SKM-1 treated with dmso at 0.1 percent for 144 hours (cell line): Measurements from ENCODE around the gene TMEM119.
"Not testable (repeated sequence)": the region's sequence is repeated elsewhere in the genome, so short reads cannot be mapped to it uniquely, and the experiment has no call there.

Source experiments
- DNase-seq: peaks from one replicate; lab custom pipeline; 2025; ENCODE audit not compliant: unreplicated experiment; lab: John Stamatoyannopoulos, UW

TMEM119 gene

DNA sequence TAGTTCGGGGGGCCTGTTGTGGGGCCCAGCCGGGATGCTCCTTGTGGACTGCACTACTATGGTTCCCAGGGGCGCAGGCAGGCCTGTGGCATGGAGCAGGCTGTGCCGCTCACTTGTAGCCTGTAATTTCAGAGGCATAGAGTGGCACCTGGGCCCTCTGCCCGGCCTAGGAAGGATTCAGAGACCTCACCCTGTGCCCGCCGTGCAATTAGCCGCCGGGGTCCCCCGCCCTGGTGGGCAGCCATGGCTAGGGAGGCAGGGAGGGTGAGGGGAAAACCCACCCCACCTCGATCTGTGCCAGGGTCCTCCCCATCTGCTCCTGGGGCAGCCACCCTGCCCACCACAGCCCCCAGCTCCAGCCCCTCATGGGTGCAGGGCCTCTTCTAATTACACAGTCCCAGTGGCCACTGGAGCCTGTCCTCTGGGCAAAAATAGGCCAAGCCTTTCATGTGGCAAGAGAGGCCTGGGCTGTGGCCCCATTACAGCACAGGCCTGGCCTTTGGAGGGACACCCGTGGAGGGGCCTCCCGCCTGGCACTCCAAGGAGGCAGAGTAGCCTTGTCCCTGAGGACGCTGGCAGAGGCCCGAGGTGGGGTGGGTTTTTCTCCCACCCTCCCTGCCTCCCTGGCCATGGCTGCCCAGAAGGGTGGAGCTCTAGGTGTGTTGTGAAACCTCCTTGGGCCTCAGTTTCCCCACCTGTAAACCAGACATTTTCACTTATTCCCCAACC is 5.3 kb upstream of the TMEM119 start:
- DNase-seq, result no peak

DNA sequence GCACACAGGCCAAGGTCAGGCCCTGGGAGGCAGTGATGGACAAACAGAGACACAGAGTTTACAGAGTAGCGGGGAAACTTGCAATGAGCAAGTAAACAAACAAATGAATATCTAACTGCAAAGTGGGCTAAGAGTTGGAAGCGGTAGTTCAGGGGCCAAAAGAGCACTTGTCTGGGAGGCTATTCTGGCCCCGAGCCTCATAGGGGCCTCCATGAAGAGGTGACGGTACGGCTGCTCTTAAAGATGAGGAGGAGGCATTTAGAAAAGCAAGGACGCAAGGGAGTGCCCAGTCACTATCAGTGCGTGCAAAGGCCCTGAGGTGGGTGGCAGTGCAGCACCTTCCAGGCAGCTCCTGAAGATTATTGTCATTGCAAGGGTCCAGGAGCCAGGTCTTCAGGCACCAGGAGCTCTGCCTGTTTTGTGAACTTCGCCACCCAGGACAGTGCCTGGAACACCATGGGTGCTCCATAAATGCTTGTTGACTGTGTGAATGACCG is 4.4 kb upstream of the TMEM119 start:
- no peak for DNase-seq

DNA sequence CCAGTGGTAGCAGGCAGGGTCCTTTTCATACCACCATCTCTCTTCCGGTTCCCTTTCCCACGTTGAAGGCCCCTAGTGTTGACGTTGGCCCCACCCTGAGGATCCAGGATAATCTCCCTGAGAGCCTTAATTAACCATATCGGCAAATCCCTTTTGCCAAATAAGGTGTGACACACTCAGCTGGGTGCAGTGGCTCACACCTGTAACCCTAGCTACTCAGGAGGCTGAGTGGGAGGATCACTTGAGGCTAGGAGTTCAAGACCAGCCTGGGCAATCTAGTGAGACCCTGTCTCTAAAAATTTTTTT is 2.8 kb upstream of the TMEM119 start:
- DNase-seq, result no peak

DNA sequence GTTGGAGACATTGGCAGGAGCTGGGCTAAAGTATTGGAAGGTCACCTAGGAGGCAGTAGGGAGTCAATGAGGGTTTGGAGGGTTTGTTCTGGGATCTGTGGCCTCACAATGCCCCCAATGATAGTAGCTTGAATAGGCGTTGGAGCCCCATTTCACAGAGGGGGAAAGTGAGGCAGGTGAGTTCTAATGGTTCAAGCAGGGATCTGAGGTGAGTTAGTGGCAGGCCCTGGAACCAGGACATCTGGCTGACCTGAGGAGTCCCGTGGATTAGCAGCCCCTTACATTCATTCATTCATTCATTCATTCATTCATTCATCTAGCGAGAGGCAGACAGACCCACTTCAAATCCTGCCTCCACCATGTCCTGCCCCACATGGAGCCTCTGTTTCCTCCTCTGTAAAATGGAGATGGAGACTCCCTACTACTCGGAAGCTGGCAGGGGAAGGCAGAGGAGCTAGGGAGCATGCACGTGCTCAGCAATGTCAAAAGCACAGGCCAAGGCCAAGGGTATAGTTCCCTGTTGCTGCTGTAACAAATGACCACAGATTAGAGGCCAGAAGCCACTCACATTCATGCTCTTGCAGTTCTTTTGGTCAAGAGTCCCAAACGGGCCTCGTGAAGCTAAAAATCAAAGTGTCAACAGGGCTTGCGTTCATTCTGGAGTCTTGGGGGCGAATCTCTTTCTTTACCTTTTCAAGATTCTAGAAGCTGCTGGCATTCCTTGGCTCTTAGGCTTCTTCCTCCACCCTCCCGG is 2.2 kb upstream of the TMEM119 start:
- DNase-seq, result no peak

DNA sequence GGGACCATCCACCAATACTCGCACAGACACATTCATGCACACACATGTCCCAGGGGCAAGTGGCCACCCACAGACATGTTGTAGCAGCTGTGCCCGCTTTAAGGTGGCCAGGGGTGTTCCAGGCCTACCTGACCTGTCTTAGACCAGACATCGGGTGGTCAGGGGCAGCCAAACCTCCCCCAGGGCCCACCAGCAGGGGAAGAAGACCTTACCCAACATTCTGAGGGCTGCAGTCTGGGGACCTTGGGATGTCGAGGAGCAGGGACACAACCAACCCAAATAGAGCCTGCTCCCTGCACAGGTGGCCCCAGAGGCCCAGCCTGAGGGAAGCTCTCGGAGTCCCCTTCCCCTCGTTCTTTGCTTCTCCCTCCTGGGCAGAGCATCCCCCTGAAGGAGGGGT is 1.7 kb upstream of the TMEM119 start:
- DNase-seq, result no peak

DNA sequence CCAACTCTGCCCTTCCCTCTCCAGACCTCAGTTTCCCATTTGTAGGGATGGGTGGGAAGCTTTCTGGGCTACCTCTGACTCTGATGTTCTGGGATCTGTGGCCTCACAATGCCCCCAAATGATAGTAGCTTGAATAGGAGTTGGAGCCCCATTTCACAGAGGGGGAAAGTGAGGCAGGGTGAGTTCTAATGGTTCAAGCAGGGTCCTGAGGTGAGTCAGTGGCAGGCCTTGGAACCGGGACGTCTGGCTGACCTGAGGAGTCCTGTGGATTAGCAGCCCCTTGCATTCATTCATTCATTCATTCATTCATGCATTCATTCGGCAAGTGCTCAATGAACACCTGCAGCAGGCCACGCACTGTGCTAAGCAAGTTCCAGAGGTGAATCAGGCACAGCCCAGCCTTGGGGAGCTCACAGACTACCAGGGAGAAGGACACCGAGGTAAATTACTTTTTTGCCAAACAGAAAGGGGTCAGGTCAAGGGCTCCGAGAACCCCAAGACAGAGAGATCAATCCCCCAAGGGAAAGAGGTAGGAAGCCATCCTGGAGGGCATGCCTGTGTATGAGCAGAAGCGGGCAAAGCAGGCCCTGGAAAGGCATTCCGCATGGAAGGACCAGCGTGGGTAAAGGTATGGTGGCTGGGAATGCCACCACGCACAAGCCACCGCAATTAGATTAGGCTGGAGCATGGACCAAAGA is 818 bp upstream of the TMEM119 start:
- no peak for DNase-seq

DNA sequence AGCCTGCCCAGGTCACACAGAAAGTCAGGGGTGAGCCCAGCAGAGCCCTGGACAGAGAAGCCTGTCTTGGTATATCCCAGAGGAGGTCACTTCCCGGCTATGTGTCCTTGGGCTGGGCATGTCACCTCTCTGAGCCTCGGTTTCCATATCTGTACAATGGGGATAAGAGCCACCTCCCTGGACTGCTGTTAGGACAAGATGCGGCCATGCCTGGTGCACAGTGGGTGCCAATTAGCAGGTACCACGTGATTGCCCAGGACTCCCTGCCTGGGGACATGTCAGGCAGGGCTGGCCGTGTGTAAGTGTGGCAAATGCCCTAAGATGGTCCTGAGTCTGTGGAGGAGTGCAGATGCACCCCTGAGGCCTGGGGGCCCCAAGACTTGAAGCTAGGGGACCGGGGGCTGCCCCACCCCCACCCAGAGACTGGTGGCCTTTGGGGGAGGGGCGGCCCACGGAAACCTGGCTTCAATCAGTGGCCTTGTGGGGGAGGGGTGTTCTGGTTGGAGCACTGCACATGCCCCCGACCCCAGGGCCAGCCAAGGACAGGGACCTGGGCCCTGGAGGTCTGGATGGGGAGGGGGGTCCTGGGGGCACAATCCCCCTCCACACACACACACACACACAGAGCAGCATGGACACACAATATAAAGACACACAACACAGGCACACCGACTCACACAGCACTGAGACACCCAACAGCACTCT is 878 bp downstream of the TMEM119 start:
- no peak for DNase-seq

DNA sequence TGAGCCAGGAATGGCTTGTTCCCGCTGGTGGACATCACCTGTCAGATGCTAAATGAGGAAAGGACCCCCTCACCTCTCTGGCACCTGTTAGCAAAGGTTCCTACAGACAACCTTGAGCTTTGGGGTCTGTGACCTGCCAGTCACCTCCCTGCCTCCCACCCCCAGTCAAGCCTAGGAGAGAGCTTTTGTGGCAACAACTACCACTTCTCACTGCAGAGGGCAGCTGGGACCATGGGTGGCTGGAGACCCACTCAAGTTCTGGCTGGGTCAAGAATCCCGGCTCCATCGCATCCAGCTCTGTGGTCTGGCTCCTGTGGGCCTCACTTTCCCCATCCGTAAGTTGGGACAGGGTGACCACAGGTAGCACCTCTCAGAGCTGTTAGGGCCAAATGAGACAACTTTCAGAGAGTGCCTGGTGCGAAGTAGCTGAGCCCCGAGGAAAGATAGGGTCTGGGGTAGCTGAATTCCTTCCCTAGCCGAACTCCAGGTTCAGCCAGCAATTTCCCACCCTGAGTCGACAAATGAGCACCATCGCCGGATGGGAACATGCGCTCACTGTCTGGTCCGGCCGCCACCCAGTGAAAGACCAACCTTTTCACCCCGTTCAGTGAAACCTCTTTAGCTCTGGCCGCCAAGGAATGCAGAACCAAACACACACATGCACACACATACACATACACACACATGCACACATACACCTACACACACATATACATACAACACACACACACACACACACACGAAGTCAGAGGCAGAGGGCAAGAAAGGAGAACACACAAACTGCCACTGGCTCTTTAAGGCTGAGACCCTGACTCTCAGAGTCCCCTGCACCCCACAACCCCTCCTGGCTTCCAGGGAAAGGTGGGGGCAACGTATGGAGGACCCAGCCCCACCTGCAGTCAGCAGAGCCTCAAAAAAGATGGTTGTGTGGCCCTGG is 1.9 kb downstream of the TMEM119 start:
- DNase-seq, result no peak

DNA sequence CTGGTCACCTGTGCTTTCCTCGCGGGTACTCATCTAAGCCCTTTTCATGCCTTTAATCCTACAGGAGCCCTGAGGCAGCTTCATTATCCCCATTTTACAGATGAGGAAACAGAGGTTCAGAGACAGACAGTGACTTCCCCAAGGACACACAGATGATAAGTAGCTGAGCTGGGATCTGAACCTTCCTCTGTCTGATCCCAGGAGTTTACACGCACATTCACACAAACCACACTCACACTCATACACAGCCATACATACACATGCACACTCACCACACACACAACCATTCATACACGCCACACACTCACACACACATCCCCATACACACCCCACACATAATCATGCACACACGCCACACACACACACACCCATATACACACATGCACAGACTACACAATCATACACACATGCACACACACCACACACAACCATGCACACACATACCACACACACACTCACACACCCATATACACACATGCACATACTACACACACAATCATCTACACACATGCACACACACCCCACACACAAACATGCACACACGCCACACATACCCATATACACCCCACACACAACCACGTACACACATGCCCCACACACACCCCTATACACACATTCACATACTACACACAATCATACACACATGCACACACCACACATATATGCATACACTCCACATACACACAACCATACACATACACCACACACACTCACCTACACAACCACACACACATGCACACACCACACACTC is 2.7 kb downstream of the TMEM119 start:
- DNase-seq, result no peak

DNA sequence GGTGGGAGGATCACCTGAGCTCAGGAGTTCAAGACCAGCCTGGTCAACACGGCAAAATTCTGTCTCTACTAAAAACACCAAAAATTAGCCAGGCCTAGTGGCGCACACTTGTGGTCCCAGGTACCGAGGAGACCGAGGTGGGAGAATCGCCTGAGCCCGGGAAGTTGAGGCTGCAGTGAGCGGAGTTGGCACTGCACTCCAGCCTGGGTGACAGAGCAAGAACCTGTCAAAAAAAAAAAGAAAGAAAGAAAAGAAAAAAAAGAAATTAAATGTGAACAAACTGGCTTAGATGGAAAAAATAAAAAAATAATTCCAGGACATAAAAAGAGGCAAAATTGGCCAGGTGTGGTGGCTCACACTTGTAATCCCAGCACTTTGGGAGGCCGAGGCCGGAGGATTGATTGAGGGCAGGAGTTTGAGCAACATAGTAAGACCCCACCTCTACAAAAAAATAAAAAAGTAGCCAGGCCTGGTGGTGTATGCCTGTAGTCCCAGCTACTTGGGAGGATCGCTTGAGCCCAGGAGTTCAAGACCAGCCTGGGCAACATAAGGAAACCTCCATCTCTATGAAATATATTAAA is 3.5 kb downstream of the TMEM119 start:
- no peak for DNase-seq

DNA sequence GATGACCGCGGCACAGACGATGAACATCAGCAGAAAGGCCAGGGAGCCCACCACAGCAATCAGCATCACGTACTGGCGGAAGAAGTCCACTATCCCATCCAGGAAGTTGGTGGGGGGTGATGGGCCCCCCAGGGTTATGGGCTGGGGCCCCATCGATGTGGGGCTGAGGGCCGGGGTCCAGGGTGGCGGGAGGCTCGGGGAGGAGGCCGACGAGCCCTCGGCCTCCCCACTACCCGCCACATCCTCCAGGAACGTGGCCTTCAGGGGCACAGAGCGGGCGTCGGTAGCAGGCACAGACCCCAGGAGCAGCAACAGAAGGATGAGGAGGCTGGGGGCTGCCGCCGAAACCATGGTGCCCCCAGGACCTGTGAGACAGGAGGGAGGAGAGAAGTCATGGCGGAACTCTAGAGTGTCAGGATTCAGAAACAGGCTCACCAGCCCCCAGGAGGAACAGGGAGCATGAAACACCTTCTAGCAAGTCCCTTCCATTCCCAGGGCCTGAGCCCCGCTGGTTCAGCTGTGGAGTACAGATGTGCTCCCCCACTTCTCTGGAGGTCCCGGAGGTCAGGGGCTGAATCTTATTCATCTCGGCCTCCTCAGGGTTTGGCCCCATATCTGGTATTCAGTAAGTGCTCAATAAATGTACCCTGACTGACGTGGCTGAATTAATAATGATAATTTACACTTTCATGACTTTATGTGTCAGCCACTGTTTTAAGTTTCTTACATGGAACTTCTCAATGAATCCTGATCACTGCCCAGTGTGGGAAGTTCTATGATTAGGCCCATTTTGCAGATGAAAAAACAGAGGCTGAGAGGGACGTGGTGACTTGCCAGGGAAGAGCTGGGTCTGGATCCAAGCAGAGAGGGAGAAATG is 5.6 kb downstream of the TMEM119 start:
- no peak for DNase-seq

DNA sequence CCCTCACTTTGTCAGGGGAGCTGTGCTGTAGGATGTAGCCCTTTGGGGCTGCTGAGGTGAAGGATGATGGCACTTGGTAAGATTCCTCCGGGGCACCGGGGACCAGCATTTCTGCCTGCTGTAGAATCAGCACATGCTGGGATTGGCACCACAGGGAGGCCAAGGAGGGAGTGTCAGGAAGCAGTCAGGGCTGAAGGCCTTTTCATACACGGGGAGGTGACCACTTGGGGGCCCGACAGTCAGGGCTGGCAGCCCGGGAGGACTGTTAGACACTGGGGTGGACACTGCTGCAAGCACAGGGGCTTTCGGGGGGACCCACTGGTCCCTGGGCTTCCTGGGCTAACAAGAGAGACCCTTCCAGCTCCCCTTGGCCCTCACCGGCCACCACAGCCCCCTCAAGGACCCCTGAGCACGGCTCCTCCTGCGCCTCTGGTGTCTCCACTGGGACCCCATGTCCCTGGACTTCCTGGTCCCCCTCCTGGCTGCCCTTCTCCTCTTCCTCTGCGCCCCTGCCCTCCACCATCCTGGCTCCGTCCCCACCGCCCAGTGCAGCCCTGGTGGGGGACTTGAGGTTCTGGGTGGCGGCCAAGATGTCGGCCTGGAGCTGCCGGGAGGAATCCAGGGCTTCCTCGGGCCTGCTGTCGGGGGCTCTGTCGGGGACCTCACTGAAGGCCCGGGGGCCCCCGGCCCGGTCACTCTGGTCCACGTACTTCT is 6.5 kb downstream of the TMEM119 start:
- DNase-seq, result no peak

DNA sequence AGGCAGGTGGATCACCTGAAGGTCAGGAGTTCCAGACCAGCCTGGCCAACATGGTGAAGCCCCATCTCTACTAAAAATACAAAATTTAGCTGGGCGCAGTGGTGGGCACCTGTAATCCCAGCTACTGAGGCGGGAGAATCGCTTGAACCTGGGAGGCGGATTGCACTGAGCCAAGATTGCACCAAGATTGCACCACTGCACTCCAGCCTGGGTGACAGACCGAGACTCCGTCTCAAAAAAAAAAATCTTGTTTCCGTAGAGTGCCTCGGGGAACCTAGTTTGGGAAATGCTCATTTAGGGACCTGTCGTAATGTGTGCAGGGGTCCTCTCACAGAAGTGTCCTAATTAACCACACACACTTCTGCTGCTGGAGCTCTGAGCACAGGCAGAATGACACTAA is 7.4 kb downstream of the TMEM119 start:
- DNase-seq, result not testable (repeated sequence)

DNA sequence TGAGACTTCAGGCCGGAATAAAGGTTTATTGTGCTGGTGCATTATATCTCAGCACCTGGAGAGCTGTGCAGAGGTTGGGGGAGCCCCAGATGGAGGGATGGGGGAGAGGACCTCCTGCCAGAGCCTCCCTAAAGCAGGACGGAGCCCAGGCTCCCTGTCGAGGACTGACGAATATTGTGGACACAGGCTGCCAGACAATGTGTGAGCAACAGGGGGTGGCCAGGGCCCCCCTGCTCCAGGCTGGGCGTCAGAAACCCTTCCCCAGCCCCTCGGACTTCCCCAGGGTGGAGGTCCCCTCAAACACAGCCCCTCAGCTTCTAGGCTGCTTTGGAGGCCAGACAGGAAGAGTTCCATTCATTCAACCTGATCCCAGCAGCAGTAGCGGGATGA is 8.0 kb downstream of the TMEM119 start:
- DNase-seq, result no peak

DNA sequence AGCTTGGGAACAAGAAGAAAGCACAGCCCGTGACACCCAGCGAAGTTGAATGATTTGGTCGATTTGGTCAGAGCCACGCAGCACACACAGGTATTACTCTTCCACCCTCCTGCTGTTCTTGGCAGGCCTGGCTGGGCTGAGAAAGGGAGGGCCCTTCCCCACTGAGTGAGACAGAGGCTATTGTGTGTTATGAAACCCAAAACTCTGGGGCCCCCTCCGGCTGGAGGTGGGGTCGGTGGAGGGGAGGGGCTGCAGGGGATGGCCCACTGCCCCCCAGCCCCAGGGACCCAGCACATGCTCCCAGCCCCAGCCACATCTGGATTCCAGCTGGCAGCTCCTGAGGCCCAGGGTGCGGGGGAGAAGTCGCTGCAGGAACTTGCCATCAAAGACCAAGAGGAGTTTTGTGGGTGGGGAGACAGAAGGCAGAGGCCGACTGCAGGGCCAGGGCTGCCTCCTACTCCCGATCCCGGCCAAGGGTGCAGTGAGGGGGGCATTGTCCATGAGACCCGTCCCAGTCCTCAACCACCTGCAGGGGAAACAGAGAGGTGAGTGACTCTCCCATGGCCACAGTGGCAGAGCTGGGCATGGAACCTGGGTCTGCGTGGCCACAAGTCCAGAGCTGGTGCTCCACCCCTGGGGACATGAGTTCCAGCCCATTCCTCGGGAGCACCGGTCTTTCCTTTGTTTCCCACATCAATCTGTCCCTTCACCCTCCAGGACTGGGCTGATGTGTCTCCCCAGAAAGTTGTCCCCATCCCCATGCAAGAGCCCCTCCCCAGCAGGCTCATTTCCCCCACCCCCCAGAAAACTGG is 8.7 kb downstream of the TMEM119 start:
- no peak for DNase-seq

DNA sequence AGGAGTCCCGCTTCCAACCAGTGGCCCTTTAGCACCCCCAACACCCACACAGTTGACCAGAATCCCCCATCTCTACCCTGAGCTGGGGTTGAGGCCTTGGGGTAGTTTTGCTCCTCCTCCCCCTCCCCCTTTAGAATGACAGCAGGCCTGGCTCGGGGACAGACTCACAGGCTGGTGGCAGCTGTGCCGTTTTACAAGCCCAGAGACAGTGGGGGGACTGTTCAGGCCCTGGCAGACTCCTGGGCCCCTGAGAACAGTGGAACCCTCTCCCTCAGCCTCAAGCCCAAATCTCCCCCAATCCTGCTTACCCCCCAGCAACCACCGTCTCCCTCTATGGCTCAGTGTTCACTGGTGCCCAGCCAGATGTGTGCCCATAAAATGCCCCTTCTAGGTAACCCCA is 10.1 kb downstream of the TMEM119 start:
- no peak for DNase-seq

DNA sequence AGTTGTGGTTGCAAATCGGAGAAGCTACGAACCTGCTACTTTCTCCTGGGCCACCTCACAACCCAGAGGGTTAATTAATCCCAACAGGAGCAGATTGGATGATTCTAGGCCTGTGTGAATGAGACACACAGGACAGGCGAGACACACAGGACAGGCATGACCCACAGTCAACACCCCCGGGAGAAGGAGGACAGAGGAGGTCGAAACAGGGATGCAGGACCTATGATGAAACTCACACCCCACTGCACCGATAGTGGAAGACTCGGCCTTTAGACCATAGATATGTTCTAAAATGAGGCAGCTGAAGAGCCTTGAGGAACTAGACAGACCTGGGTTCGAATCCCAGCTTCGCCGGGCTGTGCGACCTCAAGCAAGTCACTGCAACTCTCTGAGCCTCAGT is 11.6 kb downstream of the TMEM119 start:
- DNase-seq, result no peak
